ENCODE results near the gene ING3. TPM values are rescaled to one million over a fixed set of nuclear protein-coding genes. Genes with fewer than 3 reads are reported as not detected.

ING3 gene
- total RNA-seq, 3 donors from 2014 or later = 14.6 to 19.0 (median 19.0) TPM

GRCh38 chr7:120994512-120995410, 44.2 kb downstream of the ING3 start:
- no peak for DNase-seq (ENCODE audit: low spot score in 2 of 2)
- H3K27ac ChIP-seq = no peak overlapping the region
- no peaks in the 10 kb centered on the region for H3K4me1 ChIP-seq
- no peaks in the 10 kb centered on the region for H3K36me3 ChIP-seq
- H3K4me3 ChIP-seq = no peak overlapping the region
- no peaks in the 10 kb centered on the region for H3K9me3 ChIP-seq
- intact Hi-C loops (cut with DNase I; ENCODE audit: low total_unique reads) = no loop called here
- H3K27me3 ChIP-seq = peaks cover 0 to 3% of the 10 kb centered on the region in 2 donors
- TF ChIP-seq, protein P1, sequence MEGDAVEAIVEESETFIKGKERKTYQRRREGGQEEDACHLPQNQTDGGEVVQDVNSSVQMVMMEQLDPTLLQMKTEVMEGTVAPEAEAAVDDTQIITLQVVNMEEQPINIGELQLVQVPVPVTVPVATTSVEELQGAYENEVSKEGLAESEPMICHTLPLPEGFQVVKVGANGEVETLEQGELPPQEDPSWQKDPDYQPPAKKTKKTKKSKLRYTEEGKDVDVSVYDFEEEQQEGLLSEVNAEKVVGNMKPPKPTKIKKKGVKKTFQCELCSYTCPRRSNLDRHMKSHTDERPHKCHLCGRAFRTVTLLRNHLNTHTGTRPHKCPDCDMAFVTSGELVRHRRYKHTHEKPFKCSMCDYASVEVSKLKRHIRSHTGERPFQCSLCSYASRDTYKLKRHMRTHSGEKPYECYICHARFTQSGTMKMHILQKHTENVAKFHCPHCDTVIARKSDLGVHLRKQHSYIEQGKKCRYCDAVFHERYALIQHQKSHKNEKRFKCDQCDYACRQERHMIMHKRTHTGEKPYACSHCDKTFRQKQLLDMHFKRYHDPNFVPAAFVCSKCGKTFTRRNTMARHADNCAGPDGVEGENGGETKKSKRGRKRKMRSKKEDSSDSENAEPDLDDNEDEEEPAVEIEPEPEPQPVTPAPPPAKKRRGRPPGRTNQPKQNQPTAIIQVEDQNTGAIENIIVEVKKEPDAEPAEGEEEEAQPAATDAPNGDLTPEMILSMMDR (IDR thresholded peaks at IDR 0.05) = no peak
- TF ChIP-seq POLR2A (IDR thresholded peaks at IDR 0.05) = no peak
- no peak for TF ChIP-seq POLR2AphosphoS5 (IDR thresholded peaks at IDR 0.05)

DNA sequence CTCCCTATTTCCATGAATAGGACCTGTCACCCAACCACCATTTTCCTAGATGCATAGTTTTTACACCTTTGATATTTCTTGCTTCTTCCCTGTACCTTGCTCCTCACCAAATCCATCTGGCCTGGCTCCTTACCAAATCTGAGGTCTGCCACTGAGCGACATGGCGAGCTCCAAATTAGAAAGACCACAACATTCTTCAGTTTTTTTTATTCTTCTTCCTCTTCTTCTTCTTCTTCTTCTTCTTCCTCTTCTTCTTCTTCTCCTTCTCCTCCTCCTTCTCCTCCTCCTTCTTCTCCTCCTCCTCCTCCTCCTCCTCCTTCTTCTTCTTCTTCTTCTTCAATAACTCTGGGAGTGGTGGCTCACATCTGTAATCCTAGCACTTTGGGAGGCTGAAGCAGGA, 45.1 kb downstream of the ING3 start:
- Histone ChIP-seq H3K9me3 (no peaks in the 10 kb centered on the region), H3K4me1 (no peaks in the 10 kb centered on the region), H3K27ac (no peak overlapping the region), H3K27me3 (no peaks in the 10 kb centered on the region), H3K4me3 (no peak overlapping the region), H3K36me3 (no peaks in the 10 kb centered on the region)
- intact Hi-C loops (cut with DNase I; ENCODE audit: low total_unique reads) = no loop called here
- no peak for TF ChIP-seq POLR2A (IDR thresholded peaks at IDR 0.05)
- TF ChIP-seq, protein P1 (IDR thresholded peaks at IDR 0.05) = no peak
- no peak for TF ChIP-seq POLR2AphosphoS5 (IDR thresholded peaks at IDR 0.05)
- no peak for DNase-seq (ENCODE audit: low spot score in 2 of 2)

- intact Hi-C loops (cut with DNase I; ENCODE audit: low total_unique reads) = no loop called here
- Histone ChIP-seq H3K9me3 (no peaks in the 10 kb centered on the region), H3K27me3 (no peaks in the 10 kb centered on the region), H3K4me1 (no peaks in the 10 kb centered on the region), H3K4me3 (no peak overlapping the region), H3K36me3 (no peaks in the 10 kb centered on the region), H3K27ac (no peak overlapping the region)
- TF ChIP-seq POLR2AphosphoS5 (IDR thresholded peaks at IDR 0.05) (no peak), POLR2A (IDR thresholded peaks at IDR 0.05) (no peak)
- TF ChIP-seq, protein P1 (IDR thresholded peaks at IDR 0.05) = no peak
- DNase-seq (ENCODE audit: low spot score in 2 of 2) = peak in 1 of 2 donors; percentile 56
Observed at GRCh38 chr7:120996333-120996987, 45.9 kb downstream of the ING3 start.

DNA sequence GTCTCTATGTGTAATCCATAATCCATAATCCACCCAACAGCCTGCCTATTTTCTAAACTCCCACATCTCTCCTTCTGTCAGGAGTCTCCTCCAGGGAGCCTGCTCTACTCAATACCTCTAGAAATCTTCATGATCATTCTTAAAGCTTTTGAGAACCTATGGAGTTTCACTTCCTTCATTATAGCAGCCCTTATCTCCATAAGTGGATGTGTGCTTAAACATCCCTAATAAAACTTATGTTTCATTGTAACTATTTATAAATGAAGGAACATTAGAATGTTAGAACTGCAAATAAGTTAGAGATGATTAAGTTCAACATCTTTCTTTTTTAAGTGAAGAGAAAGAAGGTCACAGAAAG, 46.4 kb downstream of the ING3 start:
- Histone ChIP-seq H3K36me3 (no peaks in the 10 kb centered on the region), H3K27ac (no peak overlapping the region), H3K4me3 (no peak overlapping the region), H3K4me1 (no peaks in the 10 kb centered on the region), H3K27me3 (no peaks in the 10 kb centered on the region), H3K9me3 (no peaks in the 10 kb centered on the region)
- no peak for DNase-seq (ENCODE audit: low spot score in 2 of 2)
- TF ChIP-seq POLR2A (IDR thresholded peaks at IDR 0.05) (no peak), POLR2AphosphoS5 (IDR thresholded peaks at IDR 0.05) (no peak)
- TF ChIP-seq, protein P1 (IDR thresholded peaks at IDR 0.05) = no peak
- intact Hi-C loops (cut with DNase I; ENCODE audit: low total_unique reads) = no loop called here

DNA sequence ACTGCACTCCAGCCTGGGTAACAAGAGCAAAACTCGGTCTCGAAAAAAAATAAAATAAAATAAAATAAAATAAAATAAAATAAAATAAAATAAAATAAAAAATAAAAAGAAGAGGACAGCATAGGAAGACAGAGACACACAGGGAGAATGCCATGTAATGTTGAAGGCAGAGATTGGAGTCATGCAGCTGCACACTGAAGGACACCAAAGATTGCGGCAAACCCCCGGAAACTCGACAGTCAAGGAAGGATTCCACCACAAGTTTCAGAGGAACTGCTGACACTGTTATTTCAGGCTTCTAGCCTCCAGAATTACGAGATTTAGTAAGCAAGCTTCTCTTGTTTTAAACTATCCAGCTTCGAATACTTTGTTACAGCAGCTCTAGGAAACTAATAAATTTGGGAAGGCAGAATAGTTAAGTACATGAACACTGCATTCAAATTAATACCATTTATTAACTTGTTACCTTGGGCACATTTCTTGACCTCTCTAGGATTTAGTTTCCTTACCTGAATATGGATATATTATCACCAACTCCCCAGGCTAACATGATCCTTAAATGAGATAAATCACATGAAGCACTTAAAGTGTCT, 47.4 kb downstream of the ING3 start:
- TF ChIP-seq, protein P1 (IDR thresholded peaks at IDR 0.05) = no peak
- TF ChIP-seq POLR2AphosphoS5 (IDR thresholded peaks at IDR 0.05) = no peak
- no peak for TF ChIP-seq POLR2A (IDR thresholded peaks at IDR 0.05)
- peak overlapping the region in 1 of 2 donors; percentile 40 for H3K27ac ChIP-seq

More for the DNA sequence above, 47.4 kb downstream of the ING3 start:
- H3K4me1 ChIP-seq = no peaks in the 10 kb centered on the region
- H3K27me3 ChIP-seq = no peaks in the 10 kb centered on the region
- H3K4me3 ChIP-seq = no peak overlapping the region
- H3K9me3 ChIP-seq = no peaks in the 10 kb centered on the region
- no peaks in the 10 kb centered on the region for H3K36me3 ChIP-seq
- DNase-seq (ENCODE audit: low spot score in 2 of 2) = no peak
- intact Hi-C loops (cut with DNase I; ENCODE audit: low total_unique reads) = no loop called here
